Measurements from ENCODE around the gene CLEC16A.
"Not testable (repeated sequence)": the region's sequence is repeated elsewhere in the genome, so short reads cannot be mapped to it uniquely, and the experiment has no call there.

Gene CLEC16A

DNA sequence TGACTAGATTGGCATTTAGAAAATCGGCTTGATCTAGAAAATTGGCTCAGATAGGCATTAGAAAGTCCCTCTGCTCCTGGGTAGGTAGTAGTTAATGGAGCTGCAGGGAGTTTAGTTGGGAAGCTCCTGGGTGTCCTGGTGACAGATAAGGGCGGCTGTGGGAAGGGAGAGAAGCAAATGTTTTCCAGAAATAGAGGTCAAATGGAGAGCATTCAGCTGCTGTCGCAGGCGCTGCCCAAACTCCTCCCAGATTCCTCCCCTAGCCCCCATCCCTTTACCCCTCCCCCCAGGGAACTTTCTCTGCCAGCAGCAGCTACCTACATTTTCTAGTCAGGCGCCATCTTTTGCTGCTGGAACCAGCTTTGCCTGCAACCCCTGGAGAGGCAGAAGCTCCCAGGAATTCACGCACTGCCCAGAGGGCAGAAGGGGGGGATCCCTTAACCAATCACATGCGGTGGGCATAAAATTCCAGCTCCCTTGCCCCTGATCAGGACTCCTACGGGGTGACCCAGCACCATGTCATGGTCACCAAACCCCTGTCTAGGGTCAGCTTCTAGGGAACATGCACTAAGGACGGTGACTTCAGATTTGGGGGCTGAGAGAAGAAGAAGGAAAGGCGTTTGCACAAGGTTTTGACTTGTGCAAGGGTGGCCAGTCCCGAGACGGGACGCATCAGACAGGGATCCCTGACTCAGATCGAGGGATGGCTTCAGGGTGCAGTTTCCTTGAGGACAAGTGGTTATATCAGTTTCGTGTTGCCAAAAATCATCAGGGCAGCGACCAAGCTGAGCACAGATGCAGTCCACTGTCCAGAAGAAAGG, 267.8 kb downstream of the CLEC16A start:
- no peak for DNase-seq

DNA sequence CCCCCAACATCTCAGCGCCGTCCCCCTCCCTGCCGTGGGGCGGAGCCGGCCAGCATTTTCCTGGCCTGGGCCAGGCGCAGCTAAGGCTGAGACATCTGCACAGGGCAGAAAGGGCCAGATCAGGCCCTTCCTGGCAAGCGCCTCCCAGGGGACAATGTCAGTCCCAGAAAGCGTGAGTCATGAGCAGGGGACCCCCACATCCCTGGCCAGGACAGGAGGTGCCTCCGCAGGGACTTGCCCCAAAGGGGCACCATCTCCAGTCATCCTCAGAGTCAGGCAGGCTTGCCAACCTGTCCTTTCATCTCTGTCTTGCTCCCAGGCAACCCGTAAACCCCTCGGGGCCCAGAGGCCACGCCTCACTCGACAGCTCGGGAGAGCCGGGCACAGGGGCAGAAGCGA, 268.4 kb downstream of the CLEC16A start:
- no peak for DNase-seq

DNA sequence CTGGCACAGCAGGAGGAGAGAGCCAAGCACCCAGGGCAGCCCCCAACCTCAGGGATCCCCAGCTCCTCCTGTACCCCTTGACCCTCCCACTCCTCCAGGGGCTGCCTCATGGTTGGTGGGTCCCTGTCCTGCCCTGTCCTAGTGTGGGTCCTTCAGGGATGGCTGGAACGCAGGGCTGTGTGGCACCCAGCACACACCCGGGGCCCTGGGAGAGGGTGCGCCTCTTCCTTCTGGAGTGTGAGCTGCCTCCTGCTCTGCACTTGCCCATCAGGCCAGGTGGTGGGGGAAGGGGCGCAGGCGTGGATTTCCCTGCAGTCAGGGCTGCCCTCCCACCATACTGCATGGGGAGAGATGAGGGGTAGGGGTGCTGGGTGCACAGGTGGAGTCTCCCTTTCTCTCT, 269.0 kb downstream of the CLEC16A start:
- DNase-seq: no peak

DNA sequence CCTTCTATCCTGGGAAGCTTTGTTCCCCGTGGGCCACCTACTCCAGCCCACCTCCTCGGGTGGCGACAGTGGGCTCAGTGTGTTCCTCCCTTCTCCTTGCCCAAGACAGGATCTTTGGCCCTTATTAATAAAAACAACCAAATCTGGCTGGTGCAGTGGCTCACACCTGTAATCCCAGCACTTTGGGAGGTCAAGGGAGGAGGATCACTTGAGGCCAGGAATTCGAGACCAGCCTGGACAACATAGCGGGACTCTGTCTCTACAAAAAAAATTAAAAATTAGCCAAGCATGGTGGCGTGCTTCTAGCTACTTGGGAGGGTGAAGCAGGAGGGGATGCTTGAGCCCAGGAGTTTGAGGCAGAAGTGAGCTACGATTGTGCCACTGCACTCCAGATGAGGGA, 269.4 kb downstream of the CLEC16A start:
- DNase-seq: no peak

DNA sequence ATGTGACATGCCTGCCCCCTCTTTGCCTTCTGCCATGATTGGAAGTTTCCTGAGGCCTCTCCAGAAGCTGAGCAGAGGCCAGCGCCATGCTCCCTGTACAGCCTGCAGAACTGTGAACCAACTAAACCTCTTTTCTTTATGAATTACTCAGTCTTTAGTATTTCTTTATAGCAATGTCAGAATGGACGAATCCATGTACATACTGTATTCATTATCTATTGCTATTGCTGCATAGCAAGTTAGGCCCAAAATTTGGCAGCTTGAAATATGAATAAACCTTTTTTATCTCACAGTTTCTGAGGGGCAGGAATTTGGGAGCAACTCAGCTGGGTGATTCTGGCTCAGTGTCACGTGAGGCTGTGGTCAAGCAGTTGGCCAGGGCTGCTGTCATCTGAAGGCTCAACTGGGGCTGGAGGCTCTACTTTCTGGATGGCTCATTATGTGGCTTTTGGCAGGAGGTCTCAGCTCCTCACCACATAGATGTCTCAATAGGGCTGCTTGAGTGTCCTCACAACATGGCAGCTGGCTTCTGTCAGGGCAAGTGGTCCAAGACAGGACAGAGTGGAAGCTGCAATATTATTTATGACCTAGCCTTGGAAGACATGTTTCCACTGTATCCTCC, 271.7 kb downstream of the CLEC16A start:
- DNase-seq: no peak

DNA sequence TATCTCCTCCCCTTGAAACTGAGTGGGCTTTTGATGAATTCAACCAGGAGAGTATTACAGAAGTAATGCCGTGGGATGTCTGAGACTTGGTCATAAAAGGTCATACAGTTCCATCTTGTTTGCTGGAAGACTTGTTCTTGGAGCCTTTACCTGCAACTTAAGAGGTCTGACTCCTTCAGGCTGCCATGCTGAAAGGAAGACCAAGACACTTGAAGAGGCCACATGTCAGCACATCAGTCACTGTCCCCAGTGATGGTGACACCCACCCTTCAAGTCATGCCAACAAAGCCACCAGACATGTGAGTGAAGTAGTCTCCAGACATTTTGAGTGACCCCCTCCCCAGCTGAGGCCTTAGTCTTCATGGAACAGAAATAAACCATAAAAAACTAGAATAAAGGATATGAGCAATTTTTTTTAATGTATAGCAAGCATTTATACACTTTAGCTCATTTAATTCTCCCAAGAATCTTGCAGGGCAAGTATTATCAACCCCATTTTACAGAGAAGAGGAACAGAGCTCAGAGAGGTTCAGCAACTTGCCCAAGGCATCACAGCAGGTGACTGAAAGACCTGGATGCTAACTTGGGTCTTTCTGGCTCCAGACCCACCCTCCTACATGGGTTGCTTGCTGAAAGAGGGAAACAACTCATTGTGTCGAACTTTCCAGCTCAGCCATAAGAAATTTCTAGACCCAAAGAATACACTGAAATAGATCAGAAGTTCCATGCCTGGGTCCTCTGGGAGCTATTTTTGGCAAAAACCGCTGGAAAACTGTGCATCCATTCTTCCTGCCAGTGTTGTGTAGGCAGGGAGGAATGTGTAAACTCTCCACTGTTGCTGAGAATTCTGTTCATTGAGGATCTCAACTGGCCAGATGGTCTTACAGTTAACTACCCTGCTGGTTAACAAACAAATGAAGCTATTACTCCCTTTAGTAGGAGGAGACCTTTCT, 273.6 kb downstream of the CLEC16A start:
- DNase-seq: no peak

DNA sequence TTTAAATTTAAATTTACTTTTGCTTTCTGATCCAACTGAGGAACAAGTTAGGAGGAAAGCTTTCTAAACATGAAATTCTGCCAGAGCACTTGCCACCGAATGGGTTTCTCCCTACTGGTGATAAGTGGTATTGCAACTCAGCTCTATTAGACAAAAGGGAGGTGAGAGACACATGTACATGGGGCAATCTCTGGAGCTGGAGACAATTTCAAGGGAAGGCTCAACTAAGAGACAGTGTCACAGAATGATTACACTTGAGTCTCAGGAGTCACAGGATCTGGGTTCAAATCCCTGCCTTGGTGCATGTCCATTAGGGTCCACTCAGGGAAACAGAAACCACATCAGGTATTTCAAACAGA, 274.2 kb downstream of the CLEC16A start:
- DNase-seq: no peak

DNA sequence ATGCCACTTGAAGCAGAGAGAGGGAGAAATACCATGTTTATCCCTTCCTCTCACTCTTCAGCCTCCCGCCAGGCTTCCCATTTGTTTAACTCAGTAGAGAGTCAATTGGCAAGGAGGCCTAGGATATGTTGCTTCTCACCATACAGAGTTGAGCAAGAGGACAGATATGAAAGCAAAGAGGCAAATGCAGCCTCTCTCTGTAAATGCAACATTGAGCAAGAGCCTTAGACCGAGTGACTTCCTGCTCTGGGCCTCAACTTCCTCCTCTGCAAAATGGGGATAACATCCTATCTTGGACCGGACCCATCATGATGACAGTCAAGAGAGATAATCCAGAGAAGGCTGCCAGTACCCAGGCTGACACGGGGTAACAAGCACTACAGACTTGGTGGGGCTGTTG, 274.8 kb downstream of the CLEC16A start:
- no peak for DNase-seq

DNA sequence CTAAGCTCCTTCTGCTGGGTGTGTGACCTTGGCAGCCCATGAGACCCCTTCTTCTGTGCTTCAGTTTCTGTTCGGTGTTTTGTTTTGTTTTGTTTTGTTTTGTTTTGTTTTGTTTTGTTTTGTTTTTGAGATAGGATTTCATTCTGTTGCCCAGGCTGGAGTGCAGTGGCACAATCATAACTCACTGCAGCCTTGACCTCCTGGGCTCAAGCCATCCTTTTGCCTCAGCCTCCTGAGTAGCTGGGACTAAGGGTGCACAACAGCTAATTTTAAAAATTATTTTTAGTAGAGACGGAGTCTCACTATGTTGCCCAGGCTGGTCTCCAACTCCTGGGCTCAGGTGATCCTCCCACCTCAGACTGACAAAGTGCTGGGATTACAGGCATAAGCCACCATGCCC, 276.1 kb downstream of the CLEC16A start:
- not testable (repeated sequence) for DNase-seq

DNA sequence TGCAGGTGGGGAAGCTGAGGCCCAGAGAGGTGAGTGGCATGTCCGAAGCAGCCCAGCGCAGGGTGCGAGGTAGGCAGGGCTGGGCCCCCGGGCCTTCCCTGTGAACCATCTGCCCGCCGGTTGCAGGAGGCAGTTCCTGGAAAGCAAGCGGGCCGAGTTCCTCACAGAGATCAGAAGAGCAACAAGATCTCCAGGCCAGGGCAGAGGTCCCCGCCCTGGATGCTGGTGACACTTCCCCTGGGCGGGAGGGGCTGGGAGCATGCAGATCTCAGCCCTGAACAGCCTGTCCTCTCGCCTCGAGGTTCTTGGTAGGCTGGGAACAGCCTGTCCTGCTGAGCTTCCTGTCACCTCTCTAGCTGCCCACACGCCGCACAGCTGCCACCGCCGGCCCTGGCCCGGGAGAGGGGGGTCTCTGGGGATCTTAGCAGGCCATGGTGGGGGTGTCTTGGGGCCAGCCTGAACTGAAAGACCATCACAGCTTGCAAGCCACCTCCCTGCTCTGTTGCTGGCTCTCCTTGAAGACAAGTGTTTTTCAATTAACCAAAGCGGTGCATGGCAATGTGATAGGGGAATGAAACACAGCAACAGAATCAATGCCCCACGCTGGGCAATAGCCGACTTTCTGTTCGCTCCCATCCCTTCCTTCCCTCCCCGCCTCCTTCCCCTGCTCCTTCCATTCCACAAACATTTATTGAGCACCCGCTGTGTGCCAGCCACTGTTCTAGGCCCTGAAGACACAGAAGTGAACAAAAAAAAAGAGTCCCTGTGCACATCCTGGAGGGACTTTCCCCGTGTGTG, 279.9 kb downstream of the CLEC16A start:
- DNase-seq: peak in 1 of 2 experiments; percentile 19

DNA sequence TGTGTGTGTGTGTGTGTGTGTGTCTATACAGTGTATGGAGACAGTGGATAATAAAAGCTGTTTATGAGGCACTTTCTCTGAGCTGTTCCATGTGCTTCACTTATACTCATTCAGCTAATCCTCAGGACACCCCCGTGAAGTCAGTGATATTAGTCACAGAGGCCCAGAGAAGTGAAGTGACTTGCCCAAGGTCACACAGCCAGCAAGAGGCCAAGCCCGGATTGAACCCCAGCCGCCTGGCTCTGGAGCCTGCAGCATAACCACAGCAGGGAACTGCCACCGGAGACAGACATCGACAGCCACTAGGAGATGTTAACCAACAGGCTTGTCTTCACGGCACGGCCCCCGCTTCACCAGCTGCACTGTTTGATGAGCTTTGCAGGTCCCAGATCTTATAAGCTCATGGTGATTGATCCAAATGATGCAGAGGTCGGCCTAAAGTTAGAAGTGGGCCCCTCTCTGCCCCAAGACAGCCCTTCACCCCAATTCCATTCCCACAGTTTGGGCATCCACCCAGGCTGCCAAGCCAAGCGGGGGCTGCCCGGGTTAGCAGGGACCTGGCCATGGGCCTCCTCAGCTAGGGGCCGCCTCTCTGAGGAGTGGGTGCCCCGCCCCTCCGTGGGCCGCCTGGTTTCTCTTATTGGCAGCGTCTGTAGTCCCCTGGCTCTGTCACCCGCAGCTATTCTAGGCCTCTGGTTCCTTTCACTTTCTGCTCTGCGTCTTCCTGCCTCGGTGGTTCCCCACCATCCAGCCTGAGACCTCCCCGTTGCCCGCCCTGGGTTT, 280.7 kb downstream of the CLEC16A start:
- DNase-seq: no peak

DNA sequence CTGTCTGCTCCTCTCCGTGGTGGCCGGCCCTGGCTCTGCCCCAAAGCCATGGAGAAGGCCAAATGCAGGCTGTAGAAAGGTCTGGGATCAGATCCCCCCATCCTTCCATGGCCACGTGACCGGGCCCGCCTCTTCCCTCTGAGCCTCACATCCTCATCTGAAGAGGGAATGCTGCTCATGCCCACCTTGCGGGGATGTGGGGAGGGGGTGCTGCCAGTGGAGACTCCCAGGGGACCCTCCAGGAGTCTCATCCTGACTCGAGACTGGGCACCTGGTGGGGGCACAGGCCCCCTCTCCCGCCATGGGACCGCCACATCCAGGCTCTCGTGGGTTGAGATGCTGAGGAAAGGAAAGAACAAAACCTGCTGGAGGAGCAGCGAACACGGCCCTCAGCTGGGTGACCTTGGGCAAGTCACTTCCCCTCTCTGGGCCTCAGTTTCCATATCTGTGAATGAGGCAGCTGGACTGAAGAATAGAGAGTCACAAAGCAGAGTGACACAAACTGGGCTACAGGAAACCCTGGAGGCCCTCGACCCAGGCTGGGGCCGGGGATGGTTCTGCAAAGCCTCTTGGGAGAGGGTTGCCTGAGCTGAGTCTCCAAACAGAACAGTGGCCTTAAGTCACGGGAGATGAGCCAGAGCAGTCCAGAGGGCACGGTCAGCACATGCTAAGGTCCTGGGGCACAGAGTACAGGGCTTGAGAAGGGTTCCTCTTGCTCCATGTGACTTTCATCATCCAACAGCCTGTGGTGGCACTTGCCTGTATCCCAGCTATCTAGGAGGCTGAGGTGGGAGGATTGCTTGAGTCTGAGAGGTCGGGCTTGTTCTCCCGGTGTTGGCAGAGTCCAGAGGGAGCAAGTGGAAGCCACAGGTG, 281.5 kb downstream of the CLEC16A start:
- DNase-seq: no peak

DNA sequence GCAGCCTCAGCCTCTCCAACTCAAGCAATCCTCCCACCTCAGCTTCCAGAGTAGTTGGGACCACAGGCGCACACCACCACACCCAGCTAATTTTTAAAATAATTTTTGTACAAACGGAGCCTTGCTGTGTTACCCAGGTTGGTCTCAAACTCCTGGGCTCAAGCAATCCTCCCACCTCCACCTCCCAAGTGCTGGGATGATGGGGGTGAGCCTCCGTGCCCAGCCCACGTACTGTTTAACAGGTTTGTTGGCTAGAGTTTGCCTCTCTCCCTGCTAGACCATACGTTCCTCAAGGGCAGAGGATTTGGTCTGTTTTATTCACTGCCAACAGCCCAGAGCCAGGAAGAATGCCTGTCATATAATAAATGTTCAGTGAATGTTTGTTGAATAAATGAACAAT, 285.1 kb downstream of the CLEC16A start:
- no peak for DNase-seq

DNA sequence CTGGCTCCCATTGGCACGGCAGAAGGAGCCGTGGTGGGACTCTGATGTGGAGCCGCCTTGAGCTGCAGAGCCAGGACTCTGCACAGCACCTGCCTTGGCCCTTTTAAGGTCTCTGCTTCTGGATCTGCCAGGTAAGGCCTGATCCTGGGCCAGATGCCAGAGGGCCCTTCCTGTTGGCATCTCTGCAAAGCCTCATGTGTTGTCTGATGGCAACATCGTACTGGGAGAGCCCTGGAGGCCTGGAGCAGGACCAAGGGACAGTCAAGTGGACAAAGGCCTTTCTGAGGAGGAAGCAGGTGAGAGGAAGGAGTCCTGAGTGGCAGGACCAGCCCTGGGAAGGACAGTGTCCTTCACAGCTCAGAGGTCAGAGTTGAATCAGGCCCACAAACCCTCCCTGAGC, 285.5 kb downstream of the CLEC16A start:
- no peak for DNase-seq

DNA sequence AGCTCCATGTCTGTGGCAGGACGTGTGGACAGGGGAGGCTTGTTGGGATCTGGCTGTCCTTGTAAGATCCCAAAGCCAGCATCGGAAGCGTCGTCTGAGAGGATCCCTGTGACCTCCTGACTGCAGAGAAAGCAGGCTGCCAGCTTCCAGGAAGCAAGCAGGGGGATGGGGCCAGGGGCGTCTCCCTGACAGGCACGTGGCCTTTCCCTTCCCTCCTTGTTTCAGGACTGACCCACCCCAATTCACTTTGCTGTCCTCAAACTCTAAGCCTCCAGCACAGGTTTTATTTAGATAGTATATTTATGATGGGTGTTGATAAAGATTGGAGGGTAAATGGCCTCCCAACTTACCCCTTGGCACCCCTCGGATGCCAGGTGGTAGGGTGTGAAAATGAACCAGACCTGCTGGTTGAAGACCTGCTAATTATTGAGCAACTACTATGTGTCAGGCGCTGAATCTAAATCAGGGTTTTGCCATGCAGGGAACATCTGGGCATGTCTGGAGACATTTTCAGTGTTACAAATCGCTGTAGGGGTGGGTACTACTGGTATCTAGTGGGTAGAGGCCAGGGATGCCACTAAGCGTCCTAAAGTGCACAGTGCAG, 287.1 kb downstream of the CLEC16A start:
- DNase-seq: no peak
